ENCODE data around the gene MS4A3. TPM values are rescaled to one million over a fixed set of nuclear protein-coding genes. Genes with fewer than 3 reads are reported as not detected.
"Not testable (repeated sequence)": the region's sequence is repeated elsewhere in the genome, so short reads cannot be mapped to it uniquely, and the experiment has no call there.

The MS4A3 gene
- total RNA-seq = not detected in 2 replicates

- DNase-seq (ENCODE audit: low read depth in 2 of 2) = no peak
These were observed at the start of gene MS4A3 for GRCh38 chr11:60056349-60056969. Gene MS4A3 (plus strand): TSS chr11:60056665. CDS start chr11:60061161, 4,496 bp downstream.

- DNase-seq (ENCODE audit: low read depth in 2 of 2) = no peak
These were observed 39.6 kb upstream of the MS4A3 start, which contains the start of gene OOSP4B for GRCh38 chr11:60016881-60017280. Gene OOSP4B (plus strand): TSS chr11:60017181.

- DNase-seq (ENCODE audit: low read depth in 2 of 2) = no peak
These were observed 38.4 kb upstream of the MS4A3 start for GRCh38 chr11:60018058-60018457.

GRCh38 chr11:60020376-60020775, 36.1 kb upstream of the MS4A3 start:
- not testable (repeated sequence) for DNase-seq (ENCODE audit: low read depth in 2 of 2)

- no peak for DNase-seq (ENCODE audit: low read depth in 2 of 2)
These were observed 27.3 kb upstream of the MS4A3 start for GRCh38 chr11:60029015-60029632.

- DNase-seq (ENCODE audit: low read depth in 2 of 2) = no peak
These were observed 16.4 kb upstream of the MS4A3 start, which contains the start of gene OOSP2 for GRCh38 chr11:60040109-60040508. Gene OOSP2 (plus strand): TSS chr11:60040409. CDS start chr11:60040460, 51 bp downstream.

- not testable (repeated sequence) for DNase-seq (ENCODE audit: low read depth in 2 of 2)
These were observed 6.0 kb upstream of the MS4A3 start for GRCh38 chr11:60050422-60050821.

GRCh38 chr11:60050839-60051238, 5.6 kb upstream of the MS4A3 start:
- not testable (repeated sequence) for DNase-seq (ENCODE audit: low read depth in 2 of 2)

GRCh38 chr11:60059052-60059451, 2.6 kb downstream of the MS4A3 start:
- no peak for DNase-seq (ENCODE audit: low read depth in 2 of 2)

GRCh38 chr11:60059521-60060240, 3.2 kb downstream of the MS4A3 start:
- no peak for DNase-seq (ENCODE audit: low read depth in 2 of 2)

- no peak for DNase-seq (ENCODE audit: low read depth in 2 of 2)
These were observed 7.6 kb downstream of the MS4A3 start for GRCh38 chr11:60064111-60064510.

GRCh38 chr11:60065801-60066200, 9.3 kb downstream of the MS4A3 start:
- no peak for DNase-seq (ENCODE audit: low read depth in 2 of 2)

- no peak for DNase-seq (ENCODE audit: low read depth in 2 of 2)
These were observed 13.0 kb downstream of the MS4A3 start for GRCh38 chr11:60069450-60069849.

GRCh38 chr11:60071644-60072043, 15.2 kb downstream of the MS4A3 start:
- DNase-seq (ENCODE audit: low read depth in 2 of 2) = not testable (repeated sequence)

GRCh38 chr11:60077216-60077817, 20.9 kb downstream of the MS4A3 start:
- DNase-seq (ENCODE audit: low read depth in 2 of 2) = no peak

- no peak for DNase-seq (ENCODE audit: low read depth in 2 of 2)
These were observed 21.5 kb downstream of the MS4A3 start for GRCh38 chr11:60077981-60078380.

GRCh38 chr11:60078745-60079144, 22.3 kb downstream of the MS4A3 start:
- DNase-seq (ENCODE audit: low read depth in 2 of 2) = no peak

- DNase-seq (ENCODE audit: low read depth in 2 of 2) = no peak
These were observed 24.1 kb downstream of the MS4A3 start for GRCh38 chr11:60080535-60080934.

GRCh38 chr11:60084631-60085273, 28.3 kb downstream of the MS4A3 start:
- DNase-seq (ENCODE audit: low read depth in 2 of 2) = no peak

- no peak for DNase-seq (ENCODE audit: low read depth in 2 of 2)
These were observed 29.4 kb downstream of the MS4A3 start for GRCh38 chr11:60085909-60086308.

GRCh38 chr11:60087239-60087638, 30.8 kb downstream of the MS4A3 start:
- DNase-seq (ENCODE audit: low read depth in 2 of 2) = no peak

GRCh38 chr11:60088364-60088763, 31.9 kb downstream of the MS4A3 start, which contains the start of gene MS4A2:
Gene MS4A2 (plus strand): TSS chr11:60088664. CDS start chr11:60088766, 102 bp downstream.
- no peak for DNase-seq (ENCODE audit: low read depth in 2 of 2)
